Vagina (tissue), 2 donors: ENCODE measurements around the gene SLC37A1. TPM values are rescaled to one million over a fixed set of nuclear protein-coding genes. Genes with fewer than 3 reads are reported as not detected.

Experiments
- DNase-seq, 2 donors: peaks; one replicate each; pipeline ENCODE4 v3.0.0-alpha.2; 2017; ENCODE audit errors: extremely low spot score in 2 of 2
- H3K27ac ChIP-seq: fragments of 200-600 bp; sonication (generic); one replicate; pipeline ENCODE4 v1.5.1; 2019
- H3K27me3 ChIP-seq: fragments of 200-600 bp; sonication (generic); one replicate; pipeline ENCODE4 v1.5.1; 2019
- H3K36me3 ChIP-seq, 2 donors: fragments of 200-600 bp; sonication (generic); one replicate each; pipeline ENCODE4 v1.5.1; 2017 to 2019
- H3K4me1 ChIP-seq: fragments of 200-600 bp; sonication (generic); one replicate; pipeline ENCODE4 v1.5.1; 2019
- H3K4me3 ChIP-seq, 2 donors: fragments of 200-600 bp; sonication (generic); 1 replicate in 1 of 2; 2 replicates in 1 of 2; pipeline ENCODE4 v1.5.1; 2016 to 2019
- H3K9me3 ChIP-seq: fragments of 200-600 bp; sonication (generic); one replicate; pipeline ENCODE4 v1.5.1; 2019
- POLR2A ChIP-seq, 2 donors: fragments of 450-650 bp; IDR thresholded peaks; one replicate each; pipeline ENCODE4 v1.6.1; 2017; ENCODE audit warnings: antibody characterized with exemption in 2 of 2, mild to moderate bottlenecking in 2 of 2, moderate library complexity in 2 of 2
- POLR2AphosphoS5 ChIP-seq, 2 donors: sonication (generic); formaldehyde crosslinking; IDR thresholded peaks; one replicate each; pipeline ENCODE4 v1.9.0; 2017; ENCODE audit warnings: antibody characterized with exemption in 2 of 2, mild to moderate bottlenecking in 2 of 2, low read depth in 1 of 2; ENCODE audit not compliant: insufficient read depth in 1 of 2
- intact Hi-C: fragments of 100-400 bp; cut with DNase I; formaldehyde crosslinking; loops from one replicate; pipeline ENCODE4 v1.15.1; 2023
- total RNA-seq: library from RNA; depleted of rRNA; stranded (reverse); fragments of >200 nt; gene quantifications from one replicate; pipeline ENCODE4 v1.2.3, GENCODE V29; 2016
- TF ChIP-seq, protein P1 (sequence below), 3 experiments: fragments of 450-650 bp in 2 of 3; fragments of 200-600 bp in 1 of 3; sonication (generic) in 1 of 3; IDR thresholded peaks; one replicate each; pipeline ENCODE4 v1.5.1; 2017 to 2019; ENCODE audit warnings: antibody characterized with exemption in 3 of 3, mild to moderate bottlenecking in 2 of 3, moderate library complexity in 2 of 3

SLC37A1 gene
- total RNA-seq, 1 donor from 2014 or later = 11.8 TPM

DNA sequence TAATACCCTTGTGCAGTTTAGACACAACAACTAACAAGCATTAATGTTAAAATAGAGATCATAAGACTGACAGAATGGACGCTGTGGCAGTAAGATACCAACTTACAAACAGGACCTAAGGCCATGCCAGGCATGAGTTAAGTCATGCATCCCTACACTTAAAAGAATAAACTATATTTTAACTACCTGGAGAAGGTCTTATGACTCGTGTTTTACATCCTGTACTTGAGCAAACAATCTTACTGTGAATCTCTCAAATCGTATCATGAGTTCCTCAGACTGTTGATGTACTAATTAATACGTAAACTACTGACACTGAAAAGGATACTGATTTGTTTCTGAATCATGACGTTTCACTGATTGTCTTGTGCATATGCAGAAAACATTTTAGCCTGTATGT, 15.6 kb upstream of the SLC37A1 start:
- H3K4me3 ChIP-seq = no peak overlapping the region
- TF ChIP-seq, protein P1, sequence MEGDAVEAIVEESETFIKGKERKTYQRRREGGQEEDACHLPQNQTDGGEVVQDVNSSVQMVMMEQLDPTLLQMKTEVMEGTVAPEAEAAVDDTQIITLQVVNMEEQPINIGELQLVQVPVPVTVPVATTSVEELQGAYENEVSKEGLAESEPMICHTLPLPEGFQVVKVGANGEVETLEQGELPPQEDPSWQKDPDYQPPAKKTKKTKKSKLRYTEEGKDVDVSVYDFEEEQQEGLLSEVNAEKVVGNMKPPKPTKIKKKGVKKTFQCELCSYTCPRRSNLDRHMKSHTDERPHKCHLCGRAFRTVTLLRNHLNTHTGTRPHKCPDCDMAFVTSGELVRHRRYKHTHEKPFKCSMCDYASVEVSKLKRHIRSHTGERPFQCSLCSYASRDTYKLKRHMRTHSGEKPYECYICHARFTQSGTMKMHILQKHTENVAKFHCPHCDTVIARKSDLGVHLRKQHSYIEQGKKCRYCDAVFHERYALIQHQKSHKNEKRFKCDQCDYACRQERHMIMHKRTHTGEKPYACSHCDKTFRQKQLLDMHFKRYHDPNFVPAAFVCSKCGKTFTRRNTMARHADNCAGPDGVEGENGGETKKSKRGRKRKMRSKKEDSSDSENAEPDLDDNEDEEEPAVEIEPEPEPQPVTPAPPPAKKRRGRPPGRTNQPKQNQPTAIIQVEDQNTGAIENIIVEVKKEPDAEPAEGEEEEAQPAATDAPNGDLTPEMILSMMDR (IDR thresholded peaks at IDR 0.05) = no peak
- TF ChIP-seq POLR2A (IDR thresholded peaks at IDR 0.05) (no peak), POLR2AphosphoS5 (IDR thresholded peaks at IDR 0.05; ENCODE audit: insufficient read depth in 1 of 2, low read depth in 1 of 2) (no peak)
- no peaks in the 10 kb centered on the region for H3K9me3 ChIP-seq
- no peaks in the 10 kb centered on the region for H3K27me3 ChIP-seq
- H3K4me1 ChIP-seq = peaks cover 12% of the 10 kb centered on the region
- intact Hi-C loops = no loop called here
- H3K27ac ChIP-seq = no peak overlapping the region
- no peak for DNase-seq
- no peaks in the 10 kb centered on the region for H3K36me3 ChIP-seq

DNA sequence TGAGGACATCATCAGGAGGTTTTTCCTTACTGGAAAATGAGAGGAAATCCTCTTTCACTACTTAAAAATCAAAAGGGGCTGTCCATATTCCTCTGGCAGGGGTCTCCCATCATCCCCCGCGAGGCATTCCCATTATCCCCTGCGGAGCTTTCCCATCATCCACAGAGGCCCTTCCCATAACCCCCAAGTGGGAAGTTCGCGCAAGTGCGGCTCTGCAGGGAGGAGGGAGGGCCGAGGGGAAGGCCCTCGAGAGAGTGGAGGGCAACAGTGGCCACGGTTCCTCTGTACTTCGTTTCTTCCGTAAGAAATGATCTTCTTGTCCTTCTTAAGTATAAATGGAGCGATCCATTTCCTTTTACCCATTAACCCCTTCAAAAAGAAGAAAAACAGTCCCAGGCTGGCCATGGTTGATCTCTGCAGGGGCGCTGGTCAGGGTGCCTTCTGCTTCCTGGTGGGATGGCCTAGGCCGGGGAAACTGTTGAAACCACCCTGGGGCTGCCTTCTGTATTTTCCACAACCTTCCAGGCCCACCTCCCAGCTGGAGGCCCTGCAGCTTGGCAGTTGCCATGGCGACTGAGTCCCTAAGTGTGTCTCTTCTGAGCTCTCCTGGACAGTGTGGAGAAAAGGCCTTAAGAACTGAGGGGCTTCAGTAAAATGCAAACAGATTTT, 14.1 kb upstream of the SLC37A1 start:
- no peak for DNase-seq
- TF ChIP-seq POLR2A (IDR thresholded peaks at IDR 0.05) = no peak
- TF ChIP-seq, protein P1 (IDR thresholded peaks at IDR 0.05) = no peak
- no peak for TF ChIP-seq POLR2AphosphoS5 (IDR thresholded peaks at IDR 0.05; ENCODE audit: insufficient read depth in 1 of 2, low read depth in 1 of 2)
- Histone ChIP-seq H3K27ac (no peak overlapping the region), H3K9me3 (no peaks in the 10 kb centered on the region), H3K4me1 (peaks cover 12% of the 10 kb centered on the region), H3K4me3 (no peak overlapping the region), H3K36me3 (no peaks in the 10 kb centered on the region), H3K27me3 (no peaks in the 10 kb centered on the region)
- intact Hi-C loops = no loop called here

DNA sequence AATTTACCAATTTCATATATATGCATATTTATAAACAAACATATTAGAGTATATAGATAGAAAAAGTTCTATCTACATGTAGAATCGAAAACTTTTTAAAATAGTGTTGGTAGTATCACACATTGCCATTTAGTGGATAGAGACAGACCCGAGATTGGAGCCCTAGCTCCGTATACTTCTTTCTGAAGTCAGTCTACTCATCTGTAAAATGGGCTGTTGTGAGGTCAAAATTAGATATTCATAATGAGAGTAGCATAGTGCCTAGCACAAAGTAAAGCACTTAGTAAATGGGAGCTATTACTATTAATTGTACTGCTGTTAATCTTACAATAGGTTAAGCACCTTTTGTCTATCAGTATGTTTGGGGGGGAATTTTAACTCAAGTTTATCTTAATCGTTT, 13.4 kb upstream of the SLC37A1 start:
- no peak overlapping the region for H3K4me3 ChIP-seq
- no peaks in the 10 kb centered on the region for H3K27me3 ChIP-seq
- H3K36me3 ChIP-seq = no peaks in the 10 kb centered on the region
- no peaks in the 10 kb centered on the region for H3K9me3 ChIP-seq
- no peak for DNase-seq
- TF ChIP-seq POLR2A (IDR thresholded peaks at IDR 0.05) (no peak), POLR2AphosphoS5 (IDR thresholded peaks at IDR 0.05; ENCODE audit: insufficient read depth in 1 of 2, low read depth in 1 of 2) (no peak)
- TF ChIP-seq, protein P1 (IDR thresholded peaks at IDR 0.05) = no peak
- intact Hi-C loops = no loop called here
- H3K27ac ChIP-seq = no peak overlapping the region
- peaks cover 12% of the 10 kb centered on the region for H3K4me1 ChIP-seq

DNA sequence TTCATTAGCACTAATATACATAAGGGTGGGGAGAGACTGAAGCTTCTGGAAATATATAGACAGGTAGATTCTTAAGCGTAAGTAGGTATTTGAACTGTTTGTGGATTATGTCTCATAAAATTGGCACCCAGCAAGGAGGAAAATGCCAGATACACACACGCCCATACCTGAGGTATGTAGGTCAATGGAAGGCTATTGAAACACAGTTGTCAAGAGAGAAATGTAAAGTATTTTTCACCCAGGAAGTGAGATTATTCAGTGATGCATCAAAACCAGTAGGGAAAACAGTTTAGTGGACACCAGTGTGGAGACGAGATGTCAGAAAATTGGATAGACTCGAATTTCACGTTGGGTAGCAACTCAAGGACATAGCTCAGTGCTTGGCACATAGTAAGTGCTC, 12.9 kb upstream of the SLC37A1 start:
- intact Hi-C loops = no loop called here
- peaks cover 9% of the 10 kb centered on the region for H3K4me1 ChIP-seq
- H3K9me3 ChIP-seq = no peaks in the 10 kb centered on the region
- no peak for TF ChIP-seq POLR2AphosphoS5 (IDR thresholded peaks at IDR 0.05; ENCODE audit: insufficient read depth in 1 of 2, low read depth in 1 of 2)
- TF ChIP-seq, protein P1 (IDR thresholded peaks at IDR 0.05) = no peak
- no peak for TF ChIP-seq POLR2A (IDR thresholded peaks at IDR 0.05)
- H3K36me3 ChIP-seq = no peaks in the 10 kb centered on the region
- H3K27me3 ChIP-seq = no peaks in the 10 kb centered on the region
- no peak overlapping the region for H3K27ac ChIP-seq
- no peak for DNase-seq
- no peak overlapping the region for H3K4me3 ChIP-seq

DNA sequence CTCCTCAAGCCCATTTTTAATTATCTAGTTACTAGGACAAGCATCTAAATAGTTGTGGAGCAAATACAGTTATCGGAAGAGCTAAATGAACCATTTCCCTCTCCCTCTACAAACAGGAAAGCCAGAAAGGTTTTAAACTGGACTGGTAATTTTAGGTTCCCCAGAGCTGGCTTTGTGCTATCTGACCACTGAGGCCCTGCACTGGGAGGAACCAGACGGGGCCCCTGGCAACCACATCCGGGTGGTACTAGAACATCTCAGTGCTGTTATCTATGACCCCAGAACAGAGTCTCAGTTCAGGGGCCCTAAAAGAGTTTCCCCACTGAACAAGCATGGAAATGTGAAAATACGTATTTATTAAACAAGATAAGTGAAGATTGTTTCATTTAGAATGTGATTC, 9.9 kb upstream of the SLC37A1 start:
- Histone ChIP-seq H3K4me1 (no peaks in the 10 kb centered on the region), H3K27me3 (no peaks in the 10 kb centered on the region), H3K4me3 (no peak overlapping the region), H3K27ac (no peak overlapping the region), H3K36me3 (no peaks in the 10 kb centered on the region), H3K9me3 (no peaks in the 10 kb centered on the region)
- TF ChIP-seq, protein P1 (IDR thresholded peaks at IDR 0.05) = no peak
- TF ChIP-seq POLR2AphosphoS5 (IDR thresholded peaks at IDR 0.05; ENCODE audit: insufficient read depth in 1 of 2, low read depth in 1 of 2) (no peak), POLR2A (IDR thresholded peaks at IDR 0.05) (no peak)
- intact Hi-C loops = no loop called here
- DNase-seq = no peak
